ENCODE data around the gene CFAP157. TPM values are rescaled to one million over a fixed set of nuclear protein-coding genes. Genes with fewer than 3 reads are reported as not detected.

The CFAP157 gene
- total RNA-seq, 4 donors from 2014 or later: 0.24 to 1.0 TPM; not detected in 2

DNA sequence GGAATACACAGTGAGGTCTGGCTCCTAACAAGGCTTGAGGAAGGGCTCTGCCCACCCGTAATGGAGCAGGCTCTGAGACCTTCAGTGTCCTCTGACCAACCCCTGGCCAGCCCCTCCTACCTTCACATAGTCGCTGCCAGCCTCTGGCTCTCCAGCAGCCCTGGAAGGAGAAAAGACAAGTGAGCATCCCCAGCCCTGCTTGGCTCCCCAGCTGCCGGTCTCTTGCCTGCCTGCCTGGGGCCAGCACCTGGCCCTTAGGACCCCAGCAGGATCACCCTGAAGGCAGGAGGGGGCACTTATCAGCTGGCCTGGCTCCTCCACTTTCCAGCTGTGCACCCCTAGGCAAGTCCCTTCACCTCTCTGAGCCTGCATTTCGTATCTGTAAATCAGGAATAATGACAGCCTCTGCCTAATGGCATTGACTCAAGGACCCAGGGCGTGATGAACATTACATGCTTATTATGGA, 54.7 kb downstream of the CFAP157 start:
- TF ChIP-seq, protein P1, sequence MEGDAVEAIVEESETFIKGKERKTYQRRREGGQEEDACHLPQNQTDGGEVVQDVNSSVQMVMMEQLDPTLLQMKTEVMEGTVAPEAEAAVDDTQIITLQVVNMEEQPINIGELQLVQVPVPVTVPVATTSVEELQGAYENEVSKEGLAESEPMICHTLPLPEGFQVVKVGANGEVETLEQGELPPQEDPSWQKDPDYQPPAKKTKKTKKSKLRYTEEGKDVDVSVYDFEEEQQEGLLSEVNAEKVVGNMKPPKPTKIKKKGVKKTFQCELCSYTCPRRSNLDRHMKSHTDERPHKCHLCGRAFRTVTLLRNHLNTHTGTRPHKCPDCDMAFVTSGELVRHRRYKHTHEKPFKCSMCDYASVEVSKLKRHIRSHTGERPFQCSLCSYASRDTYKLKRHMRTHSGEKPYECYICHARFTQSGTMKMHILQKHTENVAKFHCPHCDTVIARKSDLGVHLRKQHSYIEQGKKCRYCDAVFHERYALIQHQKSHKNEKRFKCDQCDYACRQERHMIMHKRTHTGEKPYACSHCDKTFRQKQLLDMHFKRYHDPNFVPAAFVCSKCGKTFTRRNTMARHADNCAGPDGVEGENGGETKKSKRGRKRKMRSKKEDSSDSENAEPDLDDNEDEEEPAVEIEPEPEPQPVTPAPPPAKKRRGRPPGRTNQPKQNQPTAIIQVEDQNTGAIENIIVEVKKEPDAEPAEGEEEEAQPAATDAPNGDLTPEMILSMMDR (IDR thresholded peaks at IDR 0.05): no peak
- DNase-seq (ENCODE audit: low spot score): no peak
- ATAC-seq (ENCODE audit: low FRiP score): no peak

DNA sequence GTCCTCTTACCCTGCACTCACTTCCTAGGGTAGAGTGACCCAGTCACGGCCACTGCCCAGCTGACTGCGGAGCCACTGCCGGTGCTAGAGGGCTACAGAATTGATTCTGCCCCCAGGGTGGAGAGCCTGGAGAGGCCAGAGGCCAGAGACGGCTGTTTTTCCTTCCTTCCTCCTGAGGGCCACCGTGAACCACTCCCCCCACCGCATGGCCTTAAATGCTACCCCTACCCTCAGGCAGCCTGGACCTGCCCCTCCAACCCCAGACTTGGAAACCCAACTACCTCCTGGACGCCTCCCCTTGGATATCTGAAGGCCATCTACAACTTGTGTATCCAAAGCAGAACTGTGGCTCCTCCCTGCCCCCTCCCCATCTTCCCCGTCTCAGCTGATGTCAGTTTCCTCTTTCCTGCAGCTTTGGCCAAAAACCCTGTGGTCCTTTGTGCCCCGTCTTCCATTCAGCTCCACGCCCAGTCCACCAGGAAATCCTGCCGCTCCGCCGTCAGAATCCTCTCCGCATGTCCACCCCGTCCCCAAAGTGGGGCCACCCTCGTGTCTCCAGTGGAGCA, 55.4 kb downstream of the CFAP157 start:
- TF ChIP-seq, protein P1 (IDR thresholded peaks at IDR 0.05): no peak
- no peak for ATAC-seq (ENCODE audit: low FRiP score)
- no peak for DNase-seq (ENCODE audit: low spot score)

DNA sequence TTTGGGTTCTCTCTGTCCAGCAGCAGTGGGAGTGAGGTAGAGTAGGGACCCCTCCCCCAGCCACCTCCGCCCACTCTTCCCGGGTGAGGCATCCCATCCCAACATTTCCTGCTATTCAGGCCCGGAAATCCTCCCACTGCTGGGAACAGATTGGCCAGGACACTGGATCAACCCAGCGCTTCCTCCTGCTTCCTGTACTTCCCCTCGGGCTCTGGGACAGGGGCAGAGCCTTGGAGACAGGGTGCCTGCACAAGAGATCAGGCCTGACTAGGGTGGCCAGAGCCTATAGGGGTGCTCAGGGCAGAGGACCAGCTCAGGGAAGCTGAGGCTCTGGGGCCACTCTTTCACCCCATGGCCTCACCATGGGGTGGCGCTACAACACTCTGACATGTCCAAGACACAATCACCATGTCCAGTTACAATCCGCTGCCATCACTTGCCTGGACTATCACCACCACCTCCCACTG, 57.2 kb downstream of the CFAP157 start:
- TF ChIP-seq, protein P1 (IDR thresholded peaks at IDR 0.05): no peak
- DNase-seq (ENCODE audit: low spot score): no peak

DNA sequence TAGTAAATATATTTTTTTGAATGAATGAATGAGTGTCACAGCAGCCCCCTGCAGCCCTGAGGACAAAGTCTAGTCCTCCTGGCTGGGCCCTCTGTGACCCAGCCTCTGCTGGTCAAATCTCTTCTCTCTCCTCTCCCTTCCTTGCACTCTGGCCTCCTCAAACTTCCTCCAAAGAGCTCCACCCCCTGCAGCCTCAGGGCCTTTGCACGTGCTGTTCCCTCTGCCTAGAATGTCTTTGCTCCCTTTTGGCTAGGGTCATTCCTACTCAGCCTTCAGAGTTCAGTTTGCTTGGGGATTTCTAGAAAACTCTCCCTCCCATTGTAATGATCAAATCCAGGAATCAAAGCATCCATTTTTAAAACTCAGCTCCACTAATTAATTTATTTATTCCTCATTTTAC, 58.6 kb downstream of the CFAP157 start:
- TF ChIP-seq, protein P1 (IDR thresholded peaks at IDR 0.05): no peak
- no peak for DNase-seq (ENCODE audit: low spot score)
- no peak for ATAC-seq (ENCODE audit: low FRiP score)

More for the DNA sequence above, 57.2 kb downstream of the CFAP157 start:
- peak; percentile 34 for ATAC-seq (ENCODE audit: low FRiP score)

Other genes starting within 250 kb of the CFAP157 start
- gene STXBP1, start 94.7 kb upstream of the CFAP157 start, total RNA-seq: 10 to 100 TPM; 47.0 to 81.0 (median 66.4) TPM
- gene PTRH1, start 8.7 kb downstream of the CFAP157 start, total RNA-seq: 10 to 100 TPM; 13.4 to 33.5 (median 23.6) TPM
- under 1 TPM in 1 of 4 donors, not detected in 3; 0.28 TPM for gene TTC16, start 9.1 kb downstream of the CFAP157 start, total RNA-seq
- gene TOR2A, start 28.3 kb downstream of the CFAP157 start, total RNA-seq: 10 to 100 TPM in 2 of 4 donors, 1 to 10 TPM in 2; 6.2 to 15.8 (median 11.0) TPM
- gene SH2D3C, start 71.7 kb downstream of the CFAP157 start, total RNA-seq: 10 to 100 TPM in 3 of 4 donors, 1 to 10 TPM in 1; 7.1 to 33.6 (median 17.2) TPM
- 100 to 1,000 TPM in 1 of 4 donors, 10 to 100 TPM in 3; 69.8 to 117 (median 85.8) TPM for gene CDK9, start 79.0 kb downstream of the CFAP157 start, total RNA-seq
- 100 to 1,000 TPM in 2 of 4 donors, 10 to 100 TPM in 2; 87.1 to 167 (median 99.5) TPM for gene FPGS, start 95.9 kb downstream of the CFAP157 start, total RNA-seq
- gene ENG, start 147.7 kb downstream of the CFAP157 start, total RNA-seq: 100 to 1,000 TPM in 2 of 4 donors, 10 to 100 TPM in 2; 34.3 to 200 (median 120) TPM
- gene AK1, start 170.7 kb downstream of the CFAP157 start, total RNA-seq: 10 to 100 TPM; 28.5 to 93.4 (median 54.1) TPM
- 100 to 1,000 TPM; 138 to 213 (median 155) TPM for gene ST6GALNAC6, start 192.6 kb downstream of the CFAP157 start, total RNA-seq
- 10 to 100 TPM; 26.6 to 78.5 (median 45.0) TPM for gene ST6GALNAC4, start 210.1 kb downstream of the CFAP157 start, total RNA-seq
- gene PIP5KL1, start 223.8 kb downstream of the CFAP157 start, total RNA-seq: 1 to 10 TPM in 3 of 4 donors, under 1 TPM in 1; 0.82 to 3.0 (median 1.3) TPM
- 10 to 100 TPM in 3 of 4 donors, 1 to 10 TPM in 1; 8.8 to 18.0 (median 13.5) TPM for gene DPM2, start 230.9 kb downstream of the CFAP157 start, total RNA-seq

Measured in omental fat pad (tissue), 4 donors.